GM21526 (cell line): ENCODE data around the gene CDK8.

ENCODE experiments used
- ATAC-seq: cut with Tn5 transposase; IDR thresholded peaks from one replicate; pipeline ENCODE4 v1.9.1; 2021; ENCODE audit warnings: moderate library complexity; ENCODE audit not compliant: unreplicated experiment, low FRiP score

CDK8 gene

GRCh38 chr13:26378116-26378515 is 124.2 kb downstream of the CDK8 start:
- ATAC-seq, result no peak

- no peak for ATAC-seq
These were observed 125.9 kb downstream of the CDK8 start for GRCh38 chr13:26379831-26380230.

- no peak for ATAC-seq
These were observed 127.0 kb downstream of the CDK8 start for GRCh38 chr13:26380930-26381329.

GRCh38 chr13:26382366-26382765 is 128.4 kb downstream of the CDK8 start:
- no peak for ATAC-seq

- no peak for ATAC-seq
These were observed 128.9 kb downstream of the CDK8 start for GRCh38 chr13:26382835-26383234.

- no peak for ATAC-seq
These were observed 130.7 kb downstream of the CDK8 start for GRCh38 chr13:26384587-26384986.

GRCh38 chr13:26386026-26386425 is 132.1 kb downstream of the CDK8 start:
- no peak for ATAC-seq

- no peak for ATAC-seq
These were observed 136.3 kb downstream of the CDK8 start for GRCh38 chr13:26390203-26390602.

- ATAC-seq, result no peak
These were observed 146.6 kb downstream of the CDK8 start for GRCh38 chr13:26400545-26400944.

GRCh38 chr13:26401069-26401468 is 147.1 kb downstream of the CDK8 start:
- ATAC-seq, result no peak

GRCh38 chr13:26401578-26402021 is 147.7 kb downstream of the CDK8 start:
- ATAC-seq, result no peak

GRCh38 chr13:26406791-26407190 is 152.9 kb downstream of the CDK8 start:
- ATAC-seq, result no peak

GRCh38 chr13:26411206-26411605 is 157.3 kb downstream of the CDK8 start:
- ATAC-seq, result no peak

GRCh38 chr13:26412263-26412662 is 158.3 kb downstream of the CDK8 start:
- ATAC-seq, result no peak

GRCh38 chr13:26412936-26413716 is 159.2 kb downstream of the CDK8 start:
- ATAC-seq, result no peak

GRCh38 chr13:26420282-26420960 is 166.5 kb downstream of the CDK8 start:
- no peak for ATAC-seq

GRCh38 chr13:26422036-26422435 is 168.1 kb downstream of the CDK8 start:
- no peak for ATAC-seq

- ATAC-seq, result no peak
These were observed 169.7 kb downstream of the CDK8 start for GRCh38 chr13:26423629-26424028.

- no peak for ATAC-seq
These were observed 170.3 kb downstream of the CDK8 start for GRCh38 chr13:26424181-26424580.

GRCh38 chr13:26425443-26426358 is 171.8 kb downstream of the CDK8 start:
- ATAC-seq, result no peak

- ATAC-seq, result no peak
These were observed 179.8 kb downstream of the CDK8 start for GRCh38 chr13:26433776-26434175.
